Activated CD8-positive, alpha-beta T cell treated with anti-CD3 and anti-CD28 coated beads for 36 hours (primary cell): ENCODE results near the gene BRSK1. TPM values are rescaled to one million over a fixed set of nuclear protein-coding genes. Genes with fewer than 3 reads are reported as not detected.

Experiments
- ATAC-seq: fragments of 200-7000 bp; cut with Tn5 transposase; one replicate; pipeline ENCODE4 v1.10.0; 2021; ENCODE audit warnings: mild to moderate bottlenecking, moderate library complexity
- CTCF ChIA-PET: fragments of 350-600 bp; sonication (Branson Sonifier 250); formaldehyde crosslinking; loops from one replicate; lab custom pipeline; 2021; ENCODE audit warnings: antibody characterized with exemption; lab: Charles Lee
- POLR2A ChIA-PET: fragments of 350-600 bp; sonication (Branson Sonifier 250); formaldehyde crosslinking; loops from one replicate; lab custom pipeline; 2021; ENCODE audit warnings: antibody characterized with exemption; lab: Charles Lee
- DNase-seq: peaks from one replicate; pipeline ENCODE4 v3.0.0-alpha.2; 2020
- H3K27ac Mint-ChIP-seq: one replicate; pipeline ENCODE4 v1.8.0; 2021; ENCODE audit warnings: mild to moderate bottlenecking, mixed read lengths
- H3K27me3 Mint-ChIP-seq: one replicate; pipeline ENCODE4 v1.8.0; 2021; ENCODE audit warnings: mixed read lengths
- H3K36me3 Mint-ChIP-seq: one replicate; pipeline ENCODE4 v1.8.0; 2021; ENCODE audit warnings: low read depth, mixed read lengths
- H3K4me1 Mint-ChIP-seq: one replicate; pipeline ENCODE4 v1.8.0; 2021; ENCODE audit warnings: low read depth, mixed read lengths
- H3K4me3 Mint-ChIP-seq: one replicate; pipeline ENCODE4 v1.8.0; 2021; ENCODE audit warnings: mild to moderate bottlenecking, moderate library complexity, mixed read lengths
- H3K9me3 Mint-ChIP-seq: one replicate; pipeline ENCODE4 v1.8.0; 2021; ENCODE audit warnings: mixed read lengths
- intact Hi-C: fragments of 100-400 bp; cut with micrococcal nuclease; formaldehyde crosslinking; loops from one replicate; pipeline ENCODE4 v1.10.0; 2022
- microRNA-seq: library from miRNA; unstranded; fragments of <30 nt; microRNA quantifications from one replicate; pipeline ENCODE4 v1.2.0, GENCODE V29; 2022; ENCODE audit warnings: borderline microRNAs expressed, borderline replicate concordance
- total RNA-seq, 2 experiments: library from RNA; stranded (reverse); gene quantifications; one replicate each; pipeline ENCODE4 v1.2.3, GENCODE V29; 2021
- TF ChIP-seq, protein P1 (sequence below): fragments of 200-600 bp; IDR thresholded peaks from one replicate; pipeline ENCODE4 v1.8.0; 2022; ENCODE audit warnings: antibody characterized with exemption, mild to moderate bottlenecking

Gene BRSK1
- total RNA-seq, 2 experiments from 2014 or later = 5.1 to 5.8 TPM

DNA sequence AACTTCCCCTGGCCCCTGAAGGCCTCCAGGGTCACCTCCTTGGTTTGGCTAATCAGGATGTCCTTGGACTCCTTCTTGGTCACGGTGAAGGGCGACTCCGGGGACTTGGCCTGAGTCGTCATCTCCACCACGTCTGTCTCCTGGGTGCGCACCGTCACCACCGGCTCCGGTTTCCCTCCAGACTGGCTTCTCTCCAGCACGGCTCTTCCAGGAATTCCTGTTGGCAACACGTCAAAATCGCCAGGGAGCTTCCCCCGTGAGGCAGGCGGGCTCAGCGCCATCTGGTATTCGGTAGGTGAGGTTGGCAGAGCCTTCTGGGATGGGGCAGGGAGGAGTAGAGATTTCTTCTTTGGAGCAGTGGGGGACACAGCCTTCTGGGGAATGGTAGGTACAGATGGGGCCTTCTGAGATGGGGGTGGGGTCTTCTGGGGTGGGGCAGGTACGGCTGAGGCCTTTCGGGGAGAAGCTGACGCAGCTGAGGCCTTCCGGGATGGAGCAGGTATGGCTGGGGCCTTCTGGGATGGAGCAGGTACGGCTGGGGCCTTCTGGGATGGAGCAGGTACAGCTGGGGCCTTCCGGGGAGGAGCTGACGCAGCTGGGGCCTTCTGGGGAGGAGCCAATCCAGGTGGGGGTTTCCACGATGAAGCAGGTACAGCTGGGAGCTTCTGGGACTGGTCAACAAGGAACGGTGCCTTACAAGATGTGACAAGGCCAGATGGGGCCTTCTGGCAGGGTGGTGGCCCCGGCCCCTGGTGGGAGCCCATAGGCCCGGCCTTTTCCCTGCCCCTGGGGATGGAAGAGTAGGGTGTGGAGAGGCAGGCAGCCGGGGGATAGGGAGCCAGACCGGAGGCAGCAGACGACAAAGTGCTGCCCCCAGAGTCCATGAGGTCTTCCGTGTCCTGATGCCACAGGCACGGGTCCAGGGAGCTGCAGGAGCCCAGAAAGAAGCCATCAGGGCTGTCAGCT lies 75.4 kb downstream of the BRSK1 start:
- Mint-ChIP-seq H3K4me1 (no peaks in the 10 kb centered on the region), H3K9me3 (no peaks in the 10 kb centered on the region), H3K27ac (no peak overlapping the region), H3K4me3 (no peak overlapping the region), H3K36me3 (no peaks in the 10 kb centered on the region), H3K27me3 (peaks cover 13% of the 10 kb centered on the region)
- DNase-seq (no peak), ATAC-seq (no peak)
- intact Hi-C loops = no loop called here
- CTCF ChIA-PET = interaction anchor here (0.6 to 1.0 kb wide), 3 partner anchors 58 to 67 kb away, joined by 3 read pairs; no protein-coding TSS in a partner anchor
- POLR2A ChIA-PET = interaction anchor here (0.8 to 1.1 kb wide), 2 partner anchors 20 to 58 kb away, joined by 3 read pairs; no protein-coding TSS in a partner anchor
- TF ChIP-seq, protein P1, sequence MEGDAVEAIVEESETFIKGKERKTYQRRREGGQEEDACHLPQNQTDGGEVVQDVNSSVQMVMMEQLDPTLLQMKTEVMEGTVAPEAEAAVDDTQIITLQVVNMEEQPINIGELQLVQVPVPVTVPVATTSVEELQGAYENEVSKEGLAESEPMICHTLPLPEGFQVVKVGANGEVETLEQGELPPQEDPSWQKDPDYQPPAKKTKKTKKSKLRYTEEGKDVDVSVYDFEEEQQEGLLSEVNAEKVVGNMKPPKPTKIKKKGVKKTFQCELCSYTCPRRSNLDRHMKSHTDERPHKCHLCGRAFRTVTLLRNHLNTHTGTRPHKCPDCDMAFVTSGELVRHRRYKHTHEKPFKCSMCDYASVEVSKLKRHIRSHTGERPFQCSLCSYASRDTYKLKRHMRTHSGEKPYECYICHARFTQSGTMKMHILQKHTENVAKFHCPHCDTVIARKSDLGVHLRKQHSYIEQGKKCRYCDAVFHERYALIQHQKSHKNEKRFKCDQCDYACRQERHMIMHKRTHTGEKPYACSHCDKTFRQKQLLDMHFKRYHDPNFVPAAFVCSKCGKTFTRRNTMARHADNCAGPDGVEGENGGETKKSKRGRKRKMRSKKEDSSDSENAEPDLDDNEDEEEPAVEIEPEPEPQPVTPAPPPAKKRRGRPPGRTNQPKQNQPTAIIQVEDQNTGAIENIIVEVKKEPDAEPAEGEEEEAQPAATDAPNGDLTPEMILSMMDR = no peak

DNA sequence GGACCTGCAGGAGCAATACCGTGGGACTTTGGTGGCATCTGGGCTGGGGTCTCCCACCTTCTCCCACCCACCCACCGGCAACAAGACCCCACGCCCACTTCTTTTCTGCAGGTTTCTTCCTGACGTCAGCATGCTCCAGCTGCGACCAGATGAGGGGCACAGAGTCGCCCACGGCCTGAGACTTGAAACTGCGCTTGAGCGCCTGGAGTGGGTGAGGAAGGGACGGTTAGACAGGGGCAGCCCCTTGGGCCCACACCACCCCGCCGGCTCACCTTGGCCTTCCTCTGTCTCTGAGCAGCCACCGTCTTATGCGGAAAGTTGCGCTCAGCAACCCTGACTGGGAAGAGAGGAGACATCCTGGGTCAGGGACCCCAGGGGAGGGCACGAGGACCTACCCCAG lies 77.1 kb downstream of the BRSK1 start:
- no peak overlapping the region for H3K4me3 Mint-ChIP-seq
- H3K9me3 Mint-ChIP-seq = no peaks in the 10 kb centered on the region
- intact Hi-C loops = no loop called here
- DNase-seq (no peak), ATAC-seq (no peak)
- H3K36me3 Mint-ChIP-seq = no peaks in the 10 kb centered on the region
- ChIA-PET POLR2A (interaction anchor here (0.7 to 0.9 kb wide), 3 partner anchors 12 to 24 kb away, joined by 3 read pairs; no protein-coding TSS in a partner anchor), CTCF (no interaction called here)
- H3K27ac Mint-ChIP-seq = no peak overlapping the region
- peaks cover 4% of the 10 kb centered on the region for H3K27me3 Mint-ChIP-seq
- H3K4me1 Mint-ChIP-seq = no peaks in the 10 kb centered on the region
- TF ChIP-seq, protein P1 = no peak

Small RNA genes lying within 50 kb of the gene (microRNA-seq; reads per million reads assigned to microRNA genes)
- 3.3 reads per million, percentile 8 among the genes with 10 or more reads in this experiment for gene MIR6802
- gene MIR6803 = 4.2 reads per million, percentile 16 among the genes with 10 or more reads in this experiment

Other genes with a start within 250 kb of the BRSK1 start
- under 1 TPM; 0.14 to 0.27 TPM for gene GP6, start 245.7 kb upstream of the BRSK1 start, total RNA-seq
- 10 to 100 TPM; 17.3 to 18.2 TPM for gene RDH13, start 220.8 kb upstream of the BRSK1 start, total RNA-seq
- gene EPS8L1, start 208.1 kb upstream of the BRSK1 start, total RNA-seq = 1 to 10 TPM; 2.8 to 3.2 TPM
- gene PPP1R12C, start 166.4 kb upstream of the BRSK1 start, total RNA-seq = 10 to 100 TPM; 55.4 to 55.8 TPM
- not detected for gene TNNT1, start 134.8 kb upstream of the BRSK1 start, total RNA-seq
- gene TNNI3, start 126.3 kb upstream of the BRSK1 start, total RNA-seq = not detected
- not detected for gene DNAAF3, start 117.4 kb upstream of the BRSK1 start, total RNA-seq
- not detected for gene SYT5, start 103.7 kb upstream of the BRSK1 start, total RNA-seq
- gene PTPRH, start 74.5 kb upstream of the BRSK1 start, total RNA-seq = not detected
- gene TMEM86B, start 55.2 kb upstream of the BRSK1 start, total RNA-seq = 1 to 10 TPM; 5.8 to 6.2 TPM
- 100 to 1,000 TPM; 197 to 207 TPM for gene PPP6R1, start 25.0 kb upstream of the BRSK1 start, total RNA-seq
- gene HSPBP1, start 3.9 kb upstream of the BRSK1 start, total RNA-seq = 10 to 100 TPM; 46.4 to 47.1 TPM
- gene TMEM150B, start 41.3 kb downstream of the BRSK1 start, total RNA-seq = not detected
- 10 to 100 TPM; 32.6 to 33.1 TPM for gene KMT5C, start 55.9 kb downstream of the BRSK1 start, total RNA-seq
- not detected for gene COX6B2, start 70.7 kb downstream of the BRSK1 start, total RNA-seq
- not detected for gene GARIN5B, start 79.3 kb downstream of the BRSK1 start, total RNA-seq
- under 1 TPM in 1 of 2 experiments, not detected in 1; 0.18 TPM for gene IL11, start 86.5 kb downstream of the BRSK1 start, total RNA-seq
- not detected for gene TMEM190, start 92.8 kb downstream of the BRSK1 start, total RNA-seq
- 10 to 100 TPM in 1 of 2 experiments, 1 to 10 TPM in 1; 9.4 to 10.6 TPM for gene TMEM238, start 100.3 kb downstream of the BRSK1 start, total RNA-seq
- 1,000 to 10,000 TPM; 3,001 to 3,058 TPM for gene RPL28, start 101.9 kb downstream of the BRSK1 start, total RNA-seq
- 100 to 1,000 TPM; 229 to 241 TPM for gene UBE2S, start 123.8 kb downstream of the BRSK1 start, total RNA-seq
- gene SHISA7, start 159.3 kb downstream of the BRSK1 start, total RNA-seq = not detected
- 10 to 100 TPM; 29.0 to 29.3 TPM for gene ISOC2, start 177.6 kb downstream of the BRSK1 start, total RNA-seq
- not detected for gene C19orf85, start 180.8 kb downstream of the BRSK1 start, total RNA-seq
- 1 to 10 TPM; 8.4 to 8.6 TPM for gene ZNF628, start 192.6 kb downstream of the BRSK1 start, total RNA-seq
- gene NAT14, start 201.2 kb downstream of the BRSK1 start, total RNA-seq = 10 to 100 TPM; 18.9 to 19.9 TPM
- gene SSC5D, start 204.4 kb downstream of the BRSK1 start, total RNA-seq = under 1 TPM; 0.67 to 0.70 TPM